CD14-positive monocyte (primary cell): Measurements from ENCODE around the gene SACM1L. TPM values are rescaled to one million over a fixed set of nuclear protein-coding genes. Genes with fewer than 3 reads are reported as not detected.

Experiments
- DNase-seq, 3 donors: peaks; one replicate each; pipeline ENCODE4 v3.0.0-alpha.2; 2011 to 2022
- H2AFZ ChIP-seq: 2 replicates; pipeline ENCODE4 v1.6.0; 2012; ENCODE audit warnings: mild to moderate bottlenecking, low read depth, low read length, inconsistent platforms; ENCODE audit not compliant: insufficient read depth, poor library complexity, severe bottlenecking
- H3K27ac ChIP-seq, 2 donors: 1 replicate in 1 of 2; 2 replicates in 1 of 2; pipeline ENCODE4 v1.5.1; 2012 to 2013; ENCODE audit warnings: low read length in 2 of 2, control low read depth in 1 of 2, inconsistent platforms in 1 of 2, low read depth in 1 of 2, mild to moderate bottlenecking in 1 of 2
- H3K27me3 ChIP-seq, 2 donors: one replicate each; pipeline versions ENCODE4 v1.6.0 to v1.6.1; 2011 to 2013; ENCODE audit warnings: low read length in 2 of 2; ENCODE audit not compliant: control insufficient read depth in 2 of 2, insufficient read depth in 2 of 2
- H3K36me3 ChIP-seq, 2 donors: replicated peaks in 1 of 2; 1 replicate in 1 of 2; 2 replicates in 1 of 2; pipeline versions ENCODE4 v1.5.1 to v1.6.1; 2012 to 2013; ENCODE audit warnings: low read length in 2 of 2, control low read depth in 1 of 2, inconsistent platforms in 1 of 2, mild to moderate bottlenecking in 1 of 2; ENCODE audit not compliant: insufficient read depth in 2 of 2, control insufficient read depth in 1 of 2
- H3K4me1 ChIP-seq, 2 donors: 1 replicate in 1 of 2; 2 replicates in 1 of 2; pipeline versions ENCODE4 v1.5.1 to v1.6.1; 2012 to 2013; ENCODE audit warnings: low read length in 2 of 2, control low read depth in 1 of 2, inconsistent platforms in 1 of 2, mild to moderate bottlenecking in 1 of 2, moderate library complexity in 1 of 2; ENCODE audit not compliant: insufficient read depth in 2 of 2, control insufficient read depth in 1 of 2
- H3K4me2 ChIP-seq: replicated peaks from 2 replicates; pipeline ENCODE3; 2012; ENCODE audit warnings: low read length, moderate library complexity, mild to moderate bottlenecking; ENCODE audit not compliant: poor library complexity, severe bottlenecking; ENCODE audit errors: extremely low read depth
- H3K4me3 ChIP-seq, 3 experiments: fragments of 200-600 bp in 1 of 3; sonication (generic) in 1 of 3; replicated peaks in 1 of 3; 1 replicate in 2 of 3; 2 replicates in 1 of 3; pipeline ENCODE4 v1.5.1; 2011 to 2013; ENCODE audit warnings: low read length in 3 of 3, mild to moderate bottlenecking in 3 of 3, control low read depth in 2 of 3, low read depth in 2 of 3, inconsistent platforms in 1 of 3, moderate library complexity in 1 of 3
- H3K79me2 ChIP-seq: 2 replicates; pipeline ENCODE4 v1.6.0; 2012; ENCODE audit warnings: mild to moderate bottlenecking, control low read depth, inconsistent platforms, low read length, moderate library complexity; ENCODE audit not compliant: insufficient read depth
- H3K9ac ChIP-seq: 2 replicates; pipeline ENCODE4 v1.6.0; 2017; ENCODE audit warnings: low read length, mild to moderate bottlenecking; ENCODE audit not compliant: insufficient read depth, poor library complexity, severe bottlenecking
- H3K9me3 ChIP-seq, 2 donors: replicated peaks in 1 of 2; 1 replicate in 1 of 2; 2 replicates in 1 of 2; pipeline versions ENCODE4 v1.5.1 to v1.6.1; 2012 to 2013; ENCODE audit warnings: low read length in 2 of 2, control low read depth in 1 of 2; ENCODE audit not compliant: control insufficient read depth in 1 of 2, insufficient read depth in 1 of 2
- H4K20me1 ChIP-seq: 2 replicates; pipeline ENCODE4 v1.6.0; 2012; ENCODE audit warnings: mild to moderate bottlenecking, low read length, control low read depth, moderate library complexity; ENCODE audit not compliant: insufficient read depth
- H3K27ac Mint-ChIP-seq, 7 donors: one replicate each; pipeline ENCODE4 v1.8.0; 2020; ENCODE audit warnings: mild to moderate bottlenecking in 7 of 7, mixed read lengths in 7 of 7, moderate library complexity in 6 of 7, inconsistent platforms in 2 of 7
- H3K27me3 Mint-ChIP-seq, 3 donors: one replicate each; pipeline ENCODE4 v1.8.0; 2021 to 2022; ENCODE audit warnings: low read depth in 3 of 3, mild to moderate bottlenecking in 3 of 3, mixed read lengths in 3 of 3, moderate library complexity in 3 of 3, inconsistent platforms in 1 of 3
- H3K36me3 Mint-ChIP-seq, 2 donors: one replicate each; pipeline ENCODE4 v1.8.0; 2020; ENCODE audit warnings: mixed read lengths in 2 of 2, inconsistent platforms in 1 of 2, mild to moderate bottlenecking in 1 of 2
- H3K4me1 Mint-ChIP-seq: one replicate; pipeline ENCODE4 v1.8.0; 2020; ENCODE audit warnings: mild to moderate bottlenecking, mixed read lengths
- H3K4me3 Mint-ChIP-seq, 2 donors: one replicate each; pipeline ENCODE4 v1.8.0; 2020; ENCODE audit warnings: mild to moderate bottlenecking in 2 of 2, mixed read lengths in 2 of 2, moderate library complexity in 1 of 2
- H3K9me3 Mint-ChIP-seq, 7 donors: one replicate each; pipeline ENCODE4 v1.8.0; 2020 to 2022; ENCODE audit warnings: mixed read lengths in 7 of 7, mild to moderate bottlenecking in 6 of 7, moderate library complexity in 6 of 7, inconsistent platforms in 2 of 7
- WGBS: methylation state at CpG from one replicate; pipeline ENCODE4 v1.1.5; 2013; ENCODE audit warnings: missing lambda C conversion rate; ENCODE audit not compliant: insufficient coverage; 5-methylcytosine and 5-hydroxymethylcytosine counted together
- intact Hi-C, 2 donors: fragments of 100-400 bp; cut with micrococcal nuclease; formaldehyde crosslinking; loops; one replicate each; pipeline versions ENCODE4 v1.15.0 to v1.15.1; 2023
- polyA plus RNA-seq, 3 donors: library from polyadenylated mRNA; depleted of rRNA in 1 of 3; unstranded in 2 of 3; stranded (reverse) in 1 of 3; fragments of 300-500 nt in 2 of 3; fragments of >200 nt in 1 of 3; fragmentation: Illumina TruSeq in 2 of 3; gene quantifications; 1 replicate in 2 of 3; 2 replicates in 1 of 3; pipeline ENCODE4 v1.2.3, GENCODE V29; 2012 to 2021
- TF ChIP-seq, protein P1 (sequence below): fragments of 200-600 bp; IDR thresholded peaks from one replicate; pipeline ENCODE4 v1.8.0; 2022; ENCODE audit warnings: antibody characterized with exemption, mild to moderate bottlenecking

SACM1L gene
- polyA plus RNA-seq, 3 donors: 14.6 to 25.7 (median 21.5) TPM

DNA sequence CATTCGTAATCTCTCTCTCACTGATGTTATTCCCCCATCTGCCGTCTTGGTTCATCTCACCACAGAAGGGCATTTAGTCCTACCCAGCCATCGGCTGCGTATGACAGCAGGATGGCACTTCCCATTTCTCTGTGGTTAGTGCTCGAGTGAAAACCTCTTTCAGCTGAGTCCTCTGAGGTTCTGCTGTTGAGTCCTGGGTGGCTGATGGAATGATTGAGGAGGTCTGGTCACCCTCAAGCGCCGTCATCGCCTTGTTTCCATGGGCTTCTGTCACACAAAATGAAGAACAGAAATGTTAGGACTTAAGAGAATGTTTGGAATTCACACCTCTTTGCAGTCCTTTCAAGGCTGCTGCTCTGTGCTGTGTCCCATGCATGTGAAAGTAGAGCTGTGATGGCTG lies 9.4 kb upstream of the SACM1L start:
- Histone ChIP-seq H3K9me3 (peaks cover 0 to 3% of the 10 kb centered on the region in 2 donors), H3K79me2 (no peaks in the 10 kb centered on the region), H3K4me2 (no peak overlapping the region), H3K27ac (peak overlapping the region in 1 of 2 donors; percentile 68), H3K4me1 (peaks cover 24 to 28% of the 10 kb centered on the region in 2 donors), H2AFZ (no peak overlapping the region), H4K20me1 (peaks cover 5% of the 10 kb centered on the region), H3K4me3 (no peak overlapping the region), H3K36me3 (peaks cover 18 to 48% of the 10 kb centered on the region in 2 donors), H3K27me3 (no peaks in the 10 kb centered on the region), H3K9ac (no peak overlapping the region)
- intact Hi-C loops: loop anchor here in 1 of 2 donors (10.0 kb wide), 1 partner anchor 645 kb away; no protein-coding TSS in a partner anchor
- no CpG with 5 or more reads among the region's 8 CpGs for WGBS
- H3K4me1 Mint-ChIP-seq: peaks cover 35% of the 10 kb centered on the region
- TF ChIP-seq, protein P1, sequence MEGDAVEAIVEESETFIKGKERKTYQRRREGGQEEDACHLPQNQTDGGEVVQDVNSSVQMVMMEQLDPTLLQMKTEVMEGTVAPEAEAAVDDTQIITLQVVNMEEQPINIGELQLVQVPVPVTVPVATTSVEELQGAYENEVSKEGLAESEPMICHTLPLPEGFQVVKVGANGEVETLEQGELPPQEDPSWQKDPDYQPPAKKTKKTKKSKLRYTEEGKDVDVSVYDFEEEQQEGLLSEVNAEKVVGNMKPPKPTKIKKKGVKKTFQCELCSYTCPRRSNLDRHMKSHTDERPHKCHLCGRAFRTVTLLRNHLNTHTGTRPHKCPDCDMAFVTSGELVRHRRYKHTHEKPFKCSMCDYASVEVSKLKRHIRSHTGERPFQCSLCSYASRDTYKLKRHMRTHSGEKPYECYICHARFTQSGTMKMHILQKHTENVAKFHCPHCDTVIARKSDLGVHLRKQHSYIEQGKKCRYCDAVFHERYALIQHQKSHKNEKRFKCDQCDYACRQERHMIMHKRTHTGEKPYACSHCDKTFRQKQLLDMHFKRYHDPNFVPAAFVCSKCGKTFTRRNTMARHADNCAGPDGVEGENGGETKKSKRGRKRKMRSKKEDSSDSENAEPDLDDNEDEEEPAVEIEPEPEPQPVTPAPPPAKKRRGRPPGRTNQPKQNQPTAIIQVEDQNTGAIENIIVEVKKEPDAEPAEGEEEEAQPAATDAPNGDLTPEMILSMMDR: no peak
- peaks cover 0 to 2% (median 0%) of the 10 kb centered on the region in 3 donors for H3K27me3 Mint-ChIP-seq
- peak overlapping the region; percentile 50 to 86 (median 62) for H3K27ac Mint-ChIP-seq
- H3K36me3 Mint-ChIP-seq: peaks cover 38 to 43% of the 10 kb centered on the region in 2 donors
- peak; percentile 51 to 67 (median 57) for DNase-seq
- no peak overlapping the region for H3K4me3 Mint-ChIP-seq
- peaks cover 0 to 7% (median 4%) of the 10 kb centered on the region in 7 donors for H3K9me3 Mint-ChIP-seq

DNA sequence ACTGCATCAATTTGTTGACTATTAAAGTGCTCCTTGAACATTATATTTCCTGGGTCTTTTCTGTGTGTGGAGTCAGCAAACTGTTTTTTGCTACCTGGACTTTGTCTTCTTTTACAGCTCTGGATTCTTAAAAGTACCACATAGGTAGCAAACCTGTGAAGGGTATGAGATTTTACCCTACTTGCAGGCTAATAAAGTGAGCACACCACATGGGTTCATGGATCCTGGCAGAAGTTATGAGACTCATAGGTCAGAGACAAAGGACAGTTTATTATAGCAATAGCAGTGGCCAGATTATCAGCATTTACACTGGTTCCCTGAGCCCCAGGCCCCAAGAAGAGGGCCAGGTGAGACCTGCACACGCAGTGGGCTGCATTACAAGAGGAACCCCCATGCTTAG lies 8.0 kb upstream of the SACM1L start:
- no peak overlapping the region for H3K27ac Mint-ChIP-seq
- no peak overlapping the region for H2AFZ ChIP-seq
- peaks cover 23 to 24% of the 10 kb centered on the region in 2 donors for H3K4me1 ChIP-seq
- peaks cover 30% of the 10 kb centered on the region for H3K4me1 Mint-ChIP-seq
- no peak overlapping the region for H3K4me3 Mint-ChIP-seq
- H3K9ac ChIP-seq: no peak overlapping the region
- H3K36me3 ChIP-seq: peaks cover 15 to 38% of the 10 kb centered on the region in 2 donors
- H3K79me2 ChIP-seq: no peaks in the 10 kb centered on the region
- H3K9me3 Mint-ChIP-seq: peaks cover 0 to 7% (median 4%) of the 10 kb centered on the region in 7 donors
- no peaks in the 10 kb centered on the region for H3K27me3 ChIP-seq
- TF ChIP-seq, protein P1: no peak
- H3K4me3 ChIP-seq: no peak overlapping the region
- H3K27me3 Mint-ChIP-seq: peaks cover 0 to 3% (median 0%) of the 10 kb centered on the region in 3 donors
- WGBS: no CpG with 5 or more reads among the region's 1 CpG
- H3K36me3 Mint-ChIP-seq: peaks cover 30 to 33% of the 10 kb centered on the region in 2 donors
- DNase-seq: no peak
- no peak overlapping the region for H3K4me2 ChIP-seq
- peaks cover 0 to 3% of the 10 kb centered on the region in 2 donors for H3K9me3 ChIP-seq
- H4K20me1 ChIP-seq: peaks cover 5% of the 10 kb centered on the region
- no peak overlapping the region for H3K27ac ChIP-seq
- intact Hi-C loops: loop anchor here in 1 of 2 donors (10.0 kb wide), 1 partner anchor 646 kb away; no protein-coding TSS in a partner anchor
